ENCODE measurements around the gene LARGE1.
"Not testable (repeated sequence)": the region's sequence is repeated elsewhere in the genome, so short reads cannot be mapped to it uniquely, and the experiment has no call there.

LARGE1 gene

GRCh38 chr22:33883961-33884808 lies 36.1 kb downstream of the LARGE1 start:
- no peak for DNase-seq (ENCODE audit: low spot score)

- no peak for DNase-seq (ENCODE audit: low spot score)
Observed at GRCh38 chr22:33883561-33883960, 36.7 kb downstream of the LARGE1 start.

- DNase-seq (ENCODE audit: low spot score) = no peak
Observed at GRCh38 chr22:33882991-33883390, 37.3 kb downstream of the LARGE1 start.

GRCh38 chr22:33880986-33881385 lies 39.3 kb downstream of the LARGE1 start:
- no peak for DNase-seq (ENCODE audit: low spot score)

- no peak for DNase-seq (ENCODE audit: low spot score)
Observed at GRCh38 chr22:33879796-33880195, 40.5 kb downstream of the LARGE1 start.

- DNase-seq (ENCODE audit: low spot score) = no peak
Observed at GRCh38 chr22:33875316-33875715, 45.0 kb downstream of the LARGE1 start.

- no peak for DNase-seq (ENCODE audit: low spot score)
Observed at GRCh38 chr22:33874206-33874605, 46.1 kb downstream of the LARGE1 start.

- no peak for DNase-seq (ENCODE audit: low spot score)
Observed at GRCh38 chr22:33873666-33874065, 46.6 kb downstream of the LARGE1 start.

- DNase-seq (ENCODE audit: low spot score) = no peak
Observed at GRCh38 chr22:33873186-33873585, 47.1 kb downstream of the LARGE1 start.

GRCh38 chr22:33871935-33872334 lies 48.3 kb downstream of the LARGE1 start:
- DNase-seq (ENCODE audit: low spot score) = no peak

- no peak for DNase-seq (ENCODE audit: low spot score)
Observed at GRCh38 chr22:33869946-33870345, 50.3 kb downstream of the LARGE1 start.

- no peak for DNase-seq (ENCODE audit: low spot score)
Observed at GRCh38 chr22:33867971-33868370, 52.3 kb downstream of the LARGE1 start.

- no peak for DNase-seq (ENCODE audit: low spot score)
Observed at GRCh38 chr22:33867118-33867866, 53.0 kb downstream of the LARGE1 start.

- no peak for DNase-seq (ENCODE audit: low spot score)
Observed at GRCh38 chr22:33866511-33866910, 53.8 kb downstream of the LARGE1 start.

- DNase-seq (ENCODE audit: low spot score) = no peak
Observed at GRCh38 chr22:33865996-33866395, 54.3 kb downstream of the LARGE1 start.

- DNase-seq (ENCODE audit: low spot score) = no peak
Observed at GRCh38 chr22:33865248-33865647, 55.0 kb downstream of the LARGE1 start.

- DNase-seq (ENCODE audit: low spot score) = no peak
Observed at GRCh38 chr22:33864723-33865130, 55.5 kb downstream of the LARGE1 start.

- DNase-seq (ENCODE audit: low spot score) = no peak
Observed at GRCh38 chr22:33861216-33861875, 58.9 kb downstream of the LARGE1 start.

GRCh38 chr22:33860386-33860785 lies 59.9 kb downstream of the LARGE1 start:
- no peak for DNase-seq (ENCODE audit: low spot score)

GRCh38 chr22:33859311-33859710 lies 61.0 kb downstream of the LARGE1 start:
- DNase-seq (ENCODE audit: low spot score) = no peak

GRCh38 chr22:33858653-33859052 lies 61.6 kb downstream of the LARGE1 start:
- DNase-seq (ENCODE audit: low spot score) = not testable (repeated sequence)

GRCh38 chr22:33857767-33858166 lies 62.5 kb downstream of the LARGE1 start:
- DNase-seq (ENCODE audit: low spot score) = not testable (repeated sequence)

GRCh38 chr22:33854724-33855123 lies 65.6 kb downstream of the LARGE1 start:
- DNase-seq (ENCODE audit: low spot score) = no peak

Measured in hematopoietic multipotent progenitor cell treated with erythropoietin and hydrocortisone succinate and interleukin-3 and kit ligand, for 17 days (in vitro differentiated cells).